Astrocyte (in vitro differentiated cells and primary cell): Measurements from ENCODE around the gene SLCO3A1.

Experiments used
- CTCF ChIP-seq: IDR thresholded peaks from 2 replicates; pipeline ENCODE4 v1.5.1; 2011; ENCODE audit warnings: low read depth, mild to moderate bottlenecking, inconsistent platforms, low read length, moderate library complexity; ENCODE audit not compliant: insufficient read depth
- EZH2 ChIP-seq: IDR thresholded peaks from 2 replicates; pipeline ENCODE4 v1.6.1; 2012; ENCODE audit warnings: mild to moderate bottlenecking, low read length, inconsistent platforms; ENCODE audit not compliant: insufficient read depth

DNA sequence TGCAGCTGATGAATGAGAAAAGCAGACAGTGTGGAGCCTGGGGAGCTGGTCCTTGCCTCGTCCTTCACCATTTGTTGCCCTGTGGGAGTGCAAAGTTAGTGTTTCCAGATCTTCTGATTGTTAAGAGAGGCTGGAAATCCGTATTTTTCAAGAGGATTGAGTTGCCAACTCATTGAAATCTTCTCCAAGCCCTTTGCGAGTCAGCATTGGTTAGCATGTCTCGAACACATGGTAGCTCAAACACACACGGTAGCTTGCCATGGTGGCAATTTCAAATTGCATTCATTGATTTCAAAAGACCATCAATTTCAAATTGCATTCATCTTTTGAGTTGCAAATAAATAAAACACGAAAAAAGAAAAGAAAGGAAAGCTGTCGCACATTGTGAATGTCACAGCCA, 70.7 kb downstream of the SLCO3A1 start:
- TF ChIP-seq CTCF (no peak), EZH2 (no peak)
